Non-pigmented ciliary epithelial cell (primary cell): Measurements from ENCODE around the gene VHLL.
"Not testable (repeated sequence)": the region's sequence is repeated elsewhere in the genome, so short reads cannot be mapped to it uniquely, and the experiment has no call there.

Experiments
- DNase-seq: peaks from one replicate; pipeline ENCODE4 v3.0.0-alpha.2; 2010; ENCODE audit warnings: low read depth

Gene VHLL

DNA sequence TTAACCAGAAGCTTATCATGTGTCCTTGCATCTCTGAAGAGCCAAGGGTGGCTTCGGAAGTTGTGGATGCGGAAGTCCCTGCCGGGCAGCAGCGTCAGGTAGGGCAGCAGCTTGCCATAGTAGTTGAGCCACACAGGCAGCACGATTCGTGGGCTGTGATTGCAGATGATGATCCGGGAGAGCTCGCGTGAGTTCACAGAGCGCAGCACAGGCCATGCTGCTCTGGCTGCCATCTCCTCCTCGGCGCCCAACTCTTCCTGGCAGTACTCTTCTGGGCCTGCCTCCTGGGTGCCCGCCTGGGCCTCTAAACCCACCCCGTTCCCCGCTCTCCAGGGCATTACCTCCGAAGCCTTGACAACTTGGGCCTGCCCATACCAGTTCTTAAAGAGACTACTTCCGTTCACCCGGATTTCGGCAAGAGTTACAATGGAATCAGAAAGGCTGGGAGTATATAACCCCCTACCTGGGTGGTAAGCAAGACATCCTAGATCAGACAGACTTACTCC lies at the start of gene VHLL:
TSS of gene VHLL (minus strand) at position 456 of the 506 bp plus-strand sequence. CDS start at position 338, 118 bp downstream.
- no peak for DNase-seq

GRCh38 chr1:156347331-156347730 lies 48.2 kb upstream of the VHLL start:
- DNase-seq = no peak

DNA sequence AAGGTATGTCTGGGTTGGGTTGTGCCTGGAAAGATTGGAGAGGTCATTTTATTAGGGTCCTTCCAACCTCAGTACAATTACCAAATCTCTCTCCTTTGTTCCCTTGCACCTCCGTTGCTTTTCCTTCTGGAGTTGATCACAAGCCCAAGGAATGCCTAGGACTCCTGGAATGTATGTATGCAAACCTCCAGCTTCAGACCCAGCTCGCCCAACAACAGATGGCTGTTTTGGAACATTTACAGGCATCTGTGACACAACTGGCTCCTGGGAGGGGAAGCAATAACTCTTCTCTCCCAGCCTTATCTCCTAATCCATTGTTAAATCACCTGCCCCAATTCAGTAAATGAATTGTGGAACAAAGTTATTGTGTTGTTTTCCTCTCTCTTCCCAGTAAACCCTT lies 47.5 kb upstream of the VHLL start:
- no peak for DNase-seq

DNA sequence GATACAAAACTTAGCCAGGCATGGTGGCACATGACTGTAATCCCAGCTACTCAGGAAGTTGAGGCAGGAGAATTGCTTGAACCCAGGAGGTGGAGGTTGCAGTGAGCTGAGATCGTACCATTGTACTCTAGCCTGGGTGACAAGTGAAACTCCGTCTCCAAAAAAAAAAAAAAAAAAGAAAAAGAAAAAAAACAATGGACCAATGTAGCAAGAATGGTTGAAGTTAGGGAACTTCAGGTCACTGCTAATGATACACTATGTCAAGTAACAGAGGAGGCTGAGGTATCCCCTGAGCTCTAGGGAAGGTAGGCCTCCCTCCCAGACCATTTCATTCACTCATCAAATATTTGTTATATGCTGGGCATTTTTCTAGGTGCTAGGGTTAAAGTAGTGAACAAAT lies 46.9 kb upstream of the VHLL start:
- not testable (repeated sequence) for DNase-seq

GRCh38 chr1:156344409-156344808 lies 45.3 kb upstream of the VHLL start:
- no peak for DNase-seq

DNA sequence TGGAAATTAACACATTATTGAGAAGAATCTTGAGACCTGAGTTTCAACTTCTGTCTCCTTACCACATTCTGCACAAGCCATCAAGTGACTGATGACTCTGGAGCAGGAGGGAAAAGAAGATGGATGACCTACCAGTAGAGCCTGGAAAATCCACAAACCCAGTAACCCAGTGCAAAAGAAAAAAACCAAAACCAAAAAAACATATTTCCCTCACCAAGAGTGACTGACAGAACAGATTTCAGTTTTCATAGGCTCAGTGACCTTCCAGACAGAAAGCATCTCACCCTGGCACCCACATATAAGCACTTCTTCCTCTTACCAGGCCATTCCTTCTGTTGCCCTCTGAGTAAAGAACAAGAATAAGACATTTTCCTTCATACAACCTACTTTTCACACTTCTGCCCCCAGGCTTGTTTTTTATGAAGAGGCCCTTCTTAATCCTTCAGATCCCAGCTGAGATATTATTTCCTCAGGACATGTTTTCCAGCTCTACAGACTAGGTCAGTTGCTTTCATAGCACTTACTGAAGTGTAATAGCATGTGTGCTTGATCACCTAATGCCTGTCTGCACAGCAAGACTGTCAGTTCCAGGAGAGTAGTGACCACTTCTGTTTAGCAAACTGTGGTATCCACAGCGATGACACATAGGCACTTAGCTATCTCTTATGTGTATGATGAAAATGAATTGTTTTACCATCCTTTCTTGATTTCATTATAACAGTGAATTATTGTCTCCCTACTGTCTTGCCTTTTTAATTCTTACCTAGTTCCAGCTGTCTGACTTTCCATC lies 43.3 kb upstream of the VHLL start:
- DNase-seq = no peak

GRCh38 chr1:156338180-156338976 lies 39.3 kb upstream of the VHLL start, which contains the start of the genes CCT3 and TSACC:
Gene CCT3 (minus strand): TSS chr1:156338292. CDS start chr1:156338184, 108 bp downstream.
Gene TSACC (plus strand): TSS chr1:156338526. CDS start chr1:156339758, 1,232 bp downstream.
- DNase-seq = peak; percentile 100

DNA sequence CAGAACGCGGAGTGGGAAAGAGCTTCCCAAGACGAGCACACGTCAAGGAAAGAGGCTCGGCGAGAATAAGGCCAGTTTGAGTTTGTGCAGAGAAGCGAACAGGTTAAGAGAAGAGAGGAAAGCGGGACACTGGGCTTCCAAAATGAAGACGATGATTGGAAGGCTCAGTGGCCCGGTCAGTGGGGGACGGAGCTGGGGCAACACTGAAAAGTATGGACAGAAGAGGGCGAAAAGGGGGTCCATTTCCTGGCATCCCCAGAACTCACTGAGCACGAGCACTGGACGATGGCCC lies 38.7 kb upstream of the VHLL start:
- no peak for DNase-seq

GRCh38 chr1:156337052-156337887 lies 38.2 kb upstream of the VHLL start:
- no peak for DNase-seq

DNA sequence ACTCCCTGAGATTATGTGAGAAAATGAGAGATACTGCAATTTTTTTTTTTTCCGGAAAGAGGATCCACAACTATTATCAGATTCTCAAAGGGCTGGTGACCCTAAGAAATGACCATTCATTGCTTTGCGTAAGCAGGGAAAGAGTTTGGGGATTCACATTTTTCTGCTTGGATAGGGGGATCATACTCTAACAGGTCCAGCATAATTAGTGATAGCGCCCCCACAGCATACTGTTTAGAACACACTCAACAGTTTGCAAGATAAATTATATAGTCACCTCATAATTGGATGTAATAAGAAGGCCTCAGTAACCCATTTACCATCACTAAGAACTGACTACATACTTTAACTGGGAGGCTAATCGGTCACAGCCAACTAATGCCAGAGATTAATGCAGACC lies 37.1 kb upstream of the VHLL start:
- no peak for DNase-seq

DNA sequence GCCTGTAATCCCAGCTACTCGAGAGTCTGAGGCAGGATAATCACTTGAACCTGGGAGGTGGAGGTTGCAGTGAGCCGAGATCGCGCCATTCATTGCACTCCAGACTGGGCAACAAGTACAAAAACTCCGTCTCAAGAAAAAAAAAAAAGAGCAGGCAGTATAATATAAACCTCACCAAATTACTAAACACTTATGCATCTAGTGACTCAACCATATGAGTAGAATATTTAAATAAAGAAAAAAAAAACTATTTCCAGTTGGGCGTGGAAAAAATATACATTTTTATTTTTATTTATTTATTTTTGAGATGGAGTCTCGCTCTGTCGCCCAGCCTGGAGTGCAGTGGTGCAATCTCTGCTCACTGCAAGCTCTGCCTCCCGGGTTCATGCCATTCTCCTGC lies 24.1 kb upstream of the VHLL start:
- DNase-seq = not testable (repeated sequence)

GRCh38 chr1:156320560-156320959 lies 21.5 kb upstream of the VHLL start:
- DNase-seq = no peak

DNA sequence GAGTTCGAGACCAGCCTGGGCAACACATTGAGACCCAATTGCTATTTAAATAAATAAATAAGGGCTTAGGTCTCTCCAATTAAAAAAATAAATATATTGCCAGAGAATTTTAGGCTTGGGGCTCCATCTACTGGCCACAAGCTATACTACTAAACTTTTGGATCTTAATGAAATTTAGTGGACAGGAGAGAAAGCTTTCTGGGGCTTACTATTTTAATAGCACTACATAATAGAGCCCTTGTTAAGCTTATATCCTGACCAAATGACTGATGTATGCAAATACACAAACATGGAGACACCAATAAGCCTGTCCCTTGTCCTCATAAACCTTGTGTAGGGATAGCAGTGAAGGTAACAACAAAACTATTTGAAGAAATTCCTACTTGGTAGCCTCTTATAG lies 20.6 kb upstream of the VHLL start:
- no peak for DNase-seq

- DNase-seq = no peak
Measured at GRCh38 chr1:156316909-156317308, 17.8 kb upstream of the VHLL start.

DNA sequence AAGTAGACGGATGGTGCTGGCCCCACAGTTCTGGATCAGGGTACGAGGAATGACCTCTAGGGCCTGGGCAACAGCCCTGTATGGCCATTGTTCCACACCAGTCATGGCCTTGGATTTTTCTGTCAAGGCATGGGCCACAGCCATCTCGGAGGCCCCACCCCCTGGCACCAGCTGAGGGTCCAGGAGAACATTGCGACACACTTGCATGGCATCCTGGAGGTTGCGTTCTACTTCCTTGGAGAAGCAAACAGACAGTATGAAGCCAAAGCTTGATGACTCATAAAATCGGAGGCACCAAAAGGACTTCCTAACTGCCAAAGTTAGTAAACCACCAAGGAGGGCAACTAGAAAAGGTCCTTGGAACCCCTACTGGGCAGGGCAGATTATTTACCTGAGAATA lies 11.9 kb upstream of the VHLL start:
- DNase-seq = no peak

GRCh38 chr1:156308078-156308477 lies 9.0 kb upstream of the VHLL start:
- DNase-seq = no peak

DNA sequence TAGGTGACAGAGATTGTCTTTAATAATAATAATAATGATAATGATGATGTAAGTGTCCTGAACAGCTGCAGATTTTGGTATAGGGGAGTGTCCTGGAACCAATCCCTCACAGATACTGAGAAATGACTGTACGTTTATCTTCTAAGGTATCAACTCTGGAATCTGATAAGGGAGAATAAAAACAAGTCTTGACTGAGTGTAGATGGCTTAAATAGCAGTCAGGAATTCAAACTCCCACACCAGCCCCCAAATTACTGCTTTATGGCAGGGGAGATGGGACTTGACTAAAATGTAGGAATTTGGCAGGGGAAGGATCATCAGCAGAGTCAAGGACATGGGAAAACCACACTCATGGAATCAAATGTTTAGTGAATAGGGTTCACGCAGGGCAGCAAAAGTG lies 6.1 kb upstream of the VHLL start:
- DNase-seq = no peak

GRCh38 chr1:156303241-156303640 lies 4.1 kb upstream of the VHLL start:
- DNase-seq = no peak

DNA sequence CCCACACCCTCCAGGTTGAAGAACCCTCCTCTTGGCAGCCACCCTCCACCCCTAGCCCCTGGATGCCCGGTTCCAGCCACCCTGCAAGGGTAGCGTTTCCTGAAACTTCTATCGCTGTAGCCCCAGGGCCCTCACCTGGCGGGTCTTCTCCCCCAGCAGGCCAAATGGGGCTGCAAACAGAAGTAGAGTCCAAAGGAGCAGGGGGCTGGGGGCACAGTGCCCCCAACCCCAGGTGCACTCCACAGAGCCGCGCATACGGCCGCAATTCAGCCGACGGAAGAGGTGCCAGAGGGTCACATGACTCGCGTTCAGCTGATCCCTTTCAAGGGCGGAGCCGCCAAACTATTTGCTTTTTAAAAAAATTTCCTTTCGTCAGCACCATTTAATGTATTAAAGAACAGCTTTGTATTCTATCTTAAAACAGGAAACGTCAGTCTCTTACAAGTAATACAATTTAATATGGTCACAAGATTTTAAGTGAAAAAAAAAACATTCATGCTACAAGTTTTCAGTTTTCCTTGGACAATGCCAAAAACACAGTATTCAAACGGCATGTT lies 3.6 kb downstream of the VHLL start, which contains the start of gene GLMP:
TSS of gene GLMP (minus strand) at position 289 of the 557 bp plus-strand sequence. CDS start at position 255, 34 bp downstream.
- no peak for DNase-seq

DNA sequence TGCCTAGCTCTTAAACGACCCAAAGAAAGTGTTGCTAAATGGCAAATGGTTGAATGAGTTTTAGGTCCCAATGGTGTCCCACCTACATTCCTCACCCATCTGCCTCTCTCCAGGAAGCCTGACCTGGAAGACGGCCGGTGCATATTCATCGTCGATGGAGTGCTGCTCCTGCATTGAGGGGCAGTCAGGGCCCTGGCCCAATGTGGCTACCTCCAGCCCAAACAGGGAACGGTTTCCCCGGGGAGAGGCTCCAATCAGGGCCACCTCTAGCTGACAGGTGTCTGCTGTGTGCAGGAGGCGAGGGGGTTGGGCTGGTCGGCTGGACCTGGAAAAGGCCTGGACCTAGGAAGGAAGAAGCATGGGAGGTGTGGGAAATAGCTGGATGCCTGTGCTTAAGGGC lies 5.2 kb downstream of the VHLL start:
- no peak for DNase-seq

DNA sequence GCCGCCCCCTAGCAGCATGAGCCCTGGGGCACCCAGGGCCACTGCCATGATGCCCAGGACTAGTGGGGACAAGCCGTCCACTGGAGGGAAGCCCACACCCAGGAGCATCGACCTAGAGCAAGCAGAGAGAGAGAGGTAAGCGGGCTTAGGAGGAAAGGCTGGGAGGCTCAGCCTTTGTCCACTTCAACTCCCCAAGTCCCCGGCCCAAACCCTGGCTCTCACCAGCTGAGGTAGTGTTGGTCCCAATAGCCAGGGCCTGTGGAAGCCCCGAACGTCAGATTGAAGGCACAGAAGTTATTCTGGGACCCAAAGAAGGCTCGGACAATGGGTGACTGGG lies 6.0 kb downstream of the VHLL start:
- DNase-seq = no peak
